ENCODE data around the gene EXOSC6.
"Not testable (repeated sequence)": the region's sequence is repeated elsewhere in the genome, so short reads cannot be mapped to it uniquely, and the experiment has no call there.

The EXOSC6 gene

DNA sequence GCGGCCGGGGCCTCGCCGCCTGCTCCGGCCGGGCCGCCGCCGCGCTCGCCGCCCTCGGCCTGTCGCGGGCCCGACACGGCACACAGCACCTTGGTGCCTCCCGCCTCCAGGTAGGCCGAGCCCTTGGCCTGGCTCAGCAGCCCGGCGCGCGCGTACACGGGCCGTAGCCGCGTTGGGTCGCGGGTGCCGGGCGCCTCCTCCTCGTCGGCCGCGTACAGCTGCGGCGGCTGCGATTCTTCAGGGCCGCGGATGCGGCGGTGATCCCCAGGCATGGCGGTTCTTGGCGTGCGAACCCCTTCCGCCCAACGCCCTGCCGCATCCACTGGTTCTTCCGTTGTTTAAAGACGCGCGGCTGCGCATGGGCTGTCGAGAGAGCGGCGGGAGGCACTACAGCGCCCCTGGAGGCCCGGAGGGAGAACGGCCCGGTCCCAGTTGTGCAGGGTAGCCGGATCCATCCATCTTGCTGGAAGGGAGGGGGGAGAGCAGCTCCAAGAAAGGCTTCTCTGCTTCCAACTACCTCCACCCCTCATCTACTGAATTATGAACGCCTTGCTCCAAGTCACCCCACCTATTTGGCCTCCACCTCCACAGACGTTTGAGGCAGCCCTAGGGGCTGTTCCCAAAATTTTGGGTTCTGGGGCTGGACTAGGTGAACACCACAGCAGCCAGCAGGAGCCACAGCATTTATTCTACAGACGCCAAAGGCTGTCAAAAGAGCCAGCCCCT is at the start of gene EXOSC6:
TSS of gene EXOSC6 (minus strand) at position 312 of the 726 bp plus-strand sequence. CDS start at position 272, 40 bp downstream.
- DNase-seq (ENCODE audit: low read depth): peak; percentile 87

- DNase-seq (ENCODE audit: low read depth): no peak
These were observed 49.4 kb upstream of the EXOSC6 start for GRCh38 chr16:70301121-70301520.

- peak; percentile 23 for DNase-seq (ENCODE audit: low read depth)
These were observed 47.5 kb upstream of the EXOSC6 start, which contains the start of gene DDX19B for GRCh38 chr16:70298988-70299938. Gene DDX19B (plus strand): TSS chr16:70299186. CDS start chr16:70299298, 112 bp downstream.

DNA sequence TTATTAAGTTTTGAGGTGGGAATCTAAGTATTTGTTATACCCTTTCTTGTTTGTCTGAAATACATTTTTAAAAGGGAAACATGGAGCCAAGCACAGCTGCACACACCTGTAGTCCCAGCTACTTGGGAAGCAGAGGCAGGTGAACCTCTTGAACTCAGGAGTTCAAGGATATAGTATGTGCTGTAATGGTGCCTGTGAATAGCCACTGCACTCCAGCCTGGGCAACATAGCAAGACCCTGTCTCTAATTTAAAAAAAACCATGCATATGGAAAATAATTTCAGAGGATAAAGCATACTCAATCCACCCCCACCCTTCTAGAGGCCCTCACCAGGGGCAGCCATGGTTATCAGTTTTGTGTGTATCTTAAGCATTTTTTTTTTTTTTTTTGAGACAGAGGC is 43.9 kb upstream of the EXOSC6 start:
- DNase-seq (ENCODE audit: low read depth): no peak

- no peak for DNase-seq (ENCODE audit: low read depth)
These were observed 42.8 kb upstream of the EXOSC6 start for GRCh38 chr16:70294385-70295025.

DNA sequence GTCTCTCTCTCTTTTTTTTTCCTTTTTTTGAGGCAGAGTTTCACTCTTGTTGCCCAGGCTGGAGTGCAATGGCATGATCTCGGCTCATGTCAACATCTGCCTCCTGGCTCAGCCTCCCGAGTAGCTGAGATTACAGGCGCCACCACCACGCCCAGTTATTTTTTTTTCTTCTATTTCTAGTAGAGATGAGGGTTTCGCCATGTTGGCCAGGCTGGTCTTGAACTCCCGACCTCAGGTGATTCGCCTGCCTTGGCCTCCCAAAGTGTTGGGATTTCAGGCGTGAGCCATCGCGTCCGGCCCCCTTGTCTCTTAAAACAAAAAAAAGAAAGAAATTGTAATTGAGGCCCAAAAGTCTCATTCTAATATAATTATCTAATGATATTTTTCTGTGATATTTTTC is 40.4 kb upstream of the EXOSC6 start:
- not testable (repeated sequence) for DNase-seq (ENCODE audit: low read depth)

DNA sequence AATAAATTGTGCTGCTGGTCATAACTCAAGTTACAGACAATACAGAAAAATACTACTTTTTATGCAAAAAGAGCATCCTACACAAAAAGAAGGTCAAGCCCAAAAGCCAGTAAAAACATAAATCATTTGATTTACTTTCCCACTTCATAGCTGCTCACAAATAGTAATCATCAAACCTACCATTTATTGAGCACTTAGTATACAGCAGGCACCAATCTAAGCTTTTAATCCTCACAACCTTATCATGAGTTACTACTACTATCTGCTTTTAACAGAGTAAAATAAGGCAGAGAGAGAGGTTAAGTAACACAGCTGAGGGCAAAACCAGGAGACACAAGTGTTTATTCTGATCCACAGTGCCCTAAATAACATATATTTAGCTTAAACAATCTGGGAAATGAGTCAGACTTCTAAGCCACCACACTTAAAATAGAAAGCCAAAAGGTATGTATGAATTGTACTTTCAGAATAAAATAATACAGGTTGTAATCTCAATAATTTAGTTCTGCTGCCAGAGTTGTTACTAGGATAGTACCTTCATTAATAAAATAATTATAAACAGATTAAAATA is 39.3 kb upstream of the EXOSC6 start:
- DNase-seq (ENCODE audit: low read depth): no peak

DNA sequence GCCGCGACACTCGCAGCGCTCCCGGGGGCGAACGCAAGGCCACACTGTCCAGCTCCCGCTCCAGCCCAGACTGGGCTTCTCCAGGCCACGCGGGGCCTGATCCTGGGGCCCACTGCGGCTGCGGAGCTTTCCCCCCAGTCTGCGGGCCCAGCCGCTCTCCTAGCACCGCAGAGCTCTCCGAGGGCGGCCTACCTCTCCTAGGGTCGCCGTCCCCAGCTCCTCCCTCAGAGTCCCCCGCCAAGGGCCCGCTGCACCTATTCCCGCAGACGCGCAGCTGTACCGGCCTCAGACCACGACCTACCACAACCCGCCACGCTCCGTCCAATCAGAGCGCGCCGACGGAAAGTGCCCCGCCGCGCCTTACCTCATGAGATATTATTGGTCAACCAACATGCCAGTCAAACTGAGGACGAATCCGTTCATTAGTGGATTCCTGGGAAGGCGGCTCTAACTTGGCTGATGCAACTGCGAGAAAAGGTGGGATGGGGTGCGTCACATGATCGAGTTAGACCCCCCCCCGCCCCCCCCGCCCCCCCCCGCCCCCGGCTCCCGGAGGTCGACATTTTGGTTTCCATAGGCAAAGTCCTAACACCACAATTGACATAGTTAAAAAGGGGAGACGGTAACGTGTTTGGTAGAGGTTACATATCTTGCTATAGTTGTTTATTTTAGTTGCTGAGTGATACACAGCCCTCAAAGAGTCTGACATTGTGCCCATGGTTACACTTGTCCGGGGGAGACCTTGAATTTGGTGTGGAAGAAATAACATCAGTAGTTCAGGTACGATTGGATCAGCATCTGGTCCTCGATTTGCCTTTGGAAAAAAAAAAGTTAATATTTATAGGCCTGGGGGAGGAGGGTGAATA is 37.7 kb upstream of the EXOSC6 start, which contains the start of gene AARS1:
TSS of gene AARS1 (minus strand) at position 278 of the 866 bp plus-strand sequence. CDS start 6,743 bp downstream, outside the sequence.
- DNase-seq (ENCODE audit: low read depth): peak; percentile 94

- not testable (repeated sequence) for DNase-seq (ENCODE audit: low read depth)
These were observed 35.7 kb upstream of the EXOSC6 start for GRCh38 chr16:70287304-70287971.

DNA sequence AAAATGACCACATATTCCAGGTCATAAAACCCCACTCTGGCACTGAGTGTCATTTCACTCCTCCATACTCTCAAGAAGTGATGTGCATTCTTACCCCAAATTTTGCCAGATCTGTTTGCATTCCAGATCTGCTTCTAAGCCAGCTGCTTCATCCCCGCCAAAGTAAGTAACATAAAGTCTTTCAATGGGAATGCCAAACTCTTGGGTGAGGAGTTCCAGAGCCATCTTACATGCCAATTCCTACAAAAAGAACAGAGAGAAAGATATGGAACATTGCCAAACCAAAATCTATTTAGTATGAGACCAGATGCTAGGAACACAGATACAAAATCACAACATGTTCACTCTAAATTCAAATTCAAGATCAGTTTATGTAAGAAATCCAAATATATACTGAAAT is 24.7 kb upstream of the EXOSC6 start:
- no peak for DNase-seq (ENCODE audit: low read depth)

GRCh38 chr16:70271696-70272095 is 20.0 kb upstream of the EXOSC6 start:
- DNase-seq (ENCODE audit: low read depth): no peak

DNA sequence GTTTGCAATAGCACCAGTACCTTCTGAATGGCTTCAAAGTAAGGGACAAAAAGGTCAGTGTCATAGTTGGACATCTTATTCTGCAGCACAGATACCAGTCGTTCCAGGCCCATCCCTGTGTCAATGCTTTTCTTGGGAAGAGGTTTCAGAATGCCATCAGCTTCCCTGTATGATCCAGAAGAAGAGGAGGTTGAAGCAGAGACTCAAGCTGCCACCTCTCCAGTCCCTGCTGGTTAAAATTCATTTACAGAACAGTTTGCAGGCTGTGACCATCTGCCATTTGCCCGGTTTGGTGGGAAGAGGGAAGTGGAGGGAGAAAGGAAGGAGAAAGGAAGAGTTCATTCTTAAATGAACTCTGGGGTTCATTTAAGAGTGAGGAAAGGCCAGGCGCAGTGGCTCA is 18.4 kb upstream of the EXOSC6 start:
- DNase-seq (ENCODE audit: low read depth): no peak

GRCh38 chr16:70269471-70269870 is 17.7 kb upstream of the EXOSC6 start:
- DNase-seq (ENCODE audit: low read depth): no peak

DNA sequence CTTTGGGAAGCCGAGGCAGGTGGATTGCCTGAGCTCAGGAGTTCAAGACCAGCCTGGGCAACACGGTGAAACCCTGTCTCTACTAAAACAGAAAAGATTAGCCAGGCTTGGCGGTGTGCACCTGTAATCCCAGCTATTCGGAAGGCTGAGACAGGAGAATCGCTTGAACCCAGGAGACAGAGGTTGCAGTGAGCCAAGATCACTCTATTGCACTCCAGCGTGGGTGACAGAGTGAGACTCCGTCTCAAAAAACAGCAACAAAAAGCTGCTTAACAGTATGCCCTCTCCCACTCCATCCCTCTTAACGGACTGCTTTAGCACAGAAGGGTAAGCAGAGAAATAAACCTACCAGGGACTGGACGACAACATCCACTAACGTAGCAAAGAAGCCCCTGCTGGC is 16.2 kb upstream of the EXOSC6 start:
- DNase-seq (ENCODE audit: low read depth): not testable (repeated sequence)

- DNase-seq (ENCODE audit: low read depth): no peak
These were observed 15.8 kb upstream of the EXOSC6 start for GRCh38 chr16:70267516-70267915.

DNA sequence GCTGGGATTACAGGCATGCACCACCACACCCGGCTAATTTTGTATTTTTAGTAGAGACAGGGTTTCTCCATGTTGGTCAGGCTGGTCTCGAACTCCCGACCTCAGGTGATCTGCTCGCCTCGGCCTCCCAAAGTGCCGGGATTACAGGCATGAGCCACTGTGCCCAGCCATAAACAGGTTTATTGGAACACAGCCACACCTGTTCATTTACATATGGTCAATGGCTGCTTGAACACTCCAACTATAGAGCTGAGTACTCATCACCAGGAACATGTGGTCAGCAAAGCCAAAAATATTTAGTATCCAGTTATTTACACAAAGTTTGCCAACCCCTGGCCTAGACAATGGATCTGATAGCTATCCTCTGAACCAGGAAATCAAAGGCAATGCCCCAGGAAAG is 8.2 kb upstream of the EXOSC6 start:
- not testable (repeated sequence) for DNase-seq (ENCODE audit: low read depth)

DNA sequence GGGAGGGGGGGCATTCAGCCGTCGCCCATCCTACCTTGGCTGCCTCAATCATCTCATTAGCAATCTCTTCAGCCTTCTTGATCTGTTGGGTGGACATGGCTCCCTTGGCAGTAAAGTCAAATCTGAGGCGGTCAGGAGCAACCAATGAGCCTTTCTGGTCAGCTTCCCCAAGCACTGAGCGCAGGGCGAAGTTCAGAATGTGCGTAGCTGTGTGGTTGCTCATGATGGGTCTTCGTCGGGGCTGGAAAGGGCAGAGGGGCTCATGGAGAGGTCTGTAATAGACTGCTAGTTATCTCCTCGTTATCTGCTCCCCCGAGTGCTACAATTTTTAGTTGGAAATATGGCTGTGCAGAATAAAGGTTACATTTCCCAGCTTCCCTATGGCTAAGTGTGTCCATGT is 7.2 kb upstream of the EXOSC6 start:
- DNase-seq (ENCODE audit: low read depth): no peak

DNA sequence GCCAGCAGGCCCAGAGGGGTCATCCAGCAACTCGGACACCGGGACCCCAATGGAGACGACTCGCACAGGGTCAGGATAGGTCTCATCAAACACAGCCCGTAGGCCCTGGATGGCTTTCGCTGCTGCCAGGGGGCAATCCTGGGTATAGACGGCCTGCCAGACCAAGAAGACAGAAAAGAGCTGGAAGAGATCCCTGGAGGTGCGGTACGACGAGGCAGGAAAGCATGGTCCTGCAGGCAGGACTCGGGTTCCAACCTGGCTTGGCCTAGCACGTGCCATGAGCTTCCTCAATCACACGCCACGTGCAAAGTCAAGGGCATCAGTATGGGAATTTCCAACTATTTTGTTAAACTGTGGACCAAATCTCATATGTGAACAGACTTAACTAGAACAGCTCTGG is 6.3 kb upstream of the EXOSC6 start:
- DNase-seq (ENCODE audit: low read depth): no peak

DNA sequence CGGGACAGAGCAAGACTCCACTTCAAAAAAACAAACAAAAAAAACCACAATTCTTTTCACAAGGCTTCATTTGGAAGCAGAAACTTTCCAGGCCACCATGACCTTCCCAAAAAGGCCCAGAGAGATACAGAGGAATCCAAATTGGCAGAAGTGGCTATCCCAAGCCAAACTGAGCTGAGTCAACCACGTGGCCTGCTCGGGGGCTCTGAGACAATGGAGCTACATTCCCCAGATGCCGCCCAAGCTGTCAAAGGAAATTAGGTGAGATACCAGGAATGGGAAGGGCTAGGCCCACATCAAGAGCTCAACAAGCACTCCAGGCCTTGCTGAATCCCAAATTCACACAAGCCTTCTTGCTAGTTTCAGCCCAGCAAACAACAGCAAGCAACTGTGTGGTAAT is 5.7 kb upstream of the EXOSC6 start:
- DNase-seq (ENCODE audit: low read depth): no peak

DNA sequence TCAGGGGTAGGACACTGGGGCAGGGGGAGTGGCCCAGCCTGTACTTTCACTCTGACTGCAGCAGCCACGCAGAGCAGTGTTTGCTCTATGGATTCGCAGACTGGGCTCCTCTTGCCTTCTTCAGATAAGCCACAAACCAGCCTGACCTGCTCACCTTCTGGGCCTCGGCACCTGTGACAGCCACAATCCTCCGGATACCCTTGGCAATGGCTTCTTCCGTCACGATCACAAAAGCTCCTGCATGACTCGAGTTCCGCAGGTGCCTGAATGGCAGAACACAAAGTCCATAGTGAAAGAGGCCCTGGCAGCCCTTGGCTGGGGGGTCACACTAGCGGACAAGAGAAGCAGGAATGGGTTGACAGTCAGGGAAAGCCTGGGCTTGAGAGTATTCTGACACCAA is 3.8 kb upstream of the EXOSC6 start:
- DNase-seq (ENCODE audit: low read depth): no peak

GRCh38 chr16:70254965-70255286 is 3.2 kb upstream of the EXOSC6 start:
- no peak for DNase-seq (ENCODE audit: low read depth)
